A549 (cell line): ENCODE measurements around the gene SLC49A3. TPM values are rescaled to one million over a fixed set of nuclear protein-coding genes. Genes with fewer than 3 reads are reported as not detected.

ENCODE experiments used
- ATAC-seq, 2 experiments: fragments of 200-7000 bp in 1 of 2; fragments of >200 bp in 1 of 2; cut with Nextera tagmentation in 1 of 2; cut with Tn5 transposase in 1 of 2; 3 replicates each; pipeline versions ENCODE4 v1.8.0 to v1.9.1; 2018 to 2020; ENCODE audit warnings: mild to moderate bottlenecking in 1 of 2, moderate library complexity in 1 of 2
- CTCF ChIA-PET: fragments of 300-600 bp; sonication (Branson Sonifier 250); formaldehyde crosslinking; extraction: SDS; loops from one replicate; lab custom pipeline; 2021; ENCODE audit warnings: antibody characterized with exemption, inconsistent platforms; lab: Yijun Ruan, JAX
- POLR2A ChIA-PET: fragments of 350-600 bp; formaldehyde crosslinking; extraction: SDS; loops from one replicate; lab custom pipeline; 2021; ENCODE audit warnings: antibody characterized with exemption, inconsistent platforms; lab: Yijun Ruan, JAX
- DNase-seq, 2 experiments: peaks; one replicate each; pipeline versions ENCODE4 v3.0.0 to v3.0.0-alpha.2; 2011 to 2016; ENCODE audit warnings: low read depth in 1 of 2, low spot score in 1 of 2
- FAIRE-seq: peaks from 2 replicates; lab custom pipeline; 2011; peaks lifted over from hg19 to GRCh38; lab: Jason Lieb, UNC
- H3K27ac ChIP-seq, 2 experiments: fragments of >200 bp; sonication (Bioruptor Twin); formaldehyde crosslinking; 3 replicates each; pipeline ENCODE4 v1.5.1; 2016 to 2017
- H3K4me1 ChIP-seq: fragments of >200 bp; sonication (Bioruptor Twin); formaldehyde crosslinking; 3 replicates; pipeline ENCODE4 v1.6.1; 2016
- H3K4me2 ChIP-seq: fragments of >200 bp; sonication (Bioruptor Twin); formaldehyde crosslinking; 3 replicates; pipeline ENCODE4 v1.6.1; 2016
- H3K4me3 ChIP-seq: fragments of >200 bp; sonication (Bioruptor Twin); formaldehyde crosslinking; 3 replicates; pipeline ENCODE4 v1.5.1; 2016
- H3K9me3 ChIP-seq: fragments of >200 bp; sonication (Bioruptor Twin); formaldehyde crosslinking; 3 replicates; pipeline ENCODE4 v1.6.1; 2016
- ATOH8 ChIP-seq: fragments of 250-450 bp; sonication (Bioruptor Pico); IDR thresholded peaks from 2 replicates; pipeline ENCODE4 v1.5.0; 2020; ENCODE audit warnings: low read depth, mild to moderate bottlenecking, moderate library complexity
- BHLHE40 ChIP-seq: IDR thresholded peaks from 2 replicates; pipeline ENCODE4 v1.6.1; 2012; ENCODE audit warnings: low read depth, low read length, inconsistent platforms
- CHD4 ChIP-seq: fragments of 200-600 bp; sonication (generic); IDR thresholded peaks from 2 replicates; pipeline ENCODE4 v1.6.1; 2016; ENCODE audit warnings: antibody characterized with exemption, mild to moderate bottlenecking, borderline replicate concordance
- FOSB ChIP-seq: fragments of 250-450 bp; sonication (Bioruptor Pico); IDR thresholded peaks from 2 replicates; pipeline ENCODE4 v1.5.0; 2020; ENCODE audit warnings: mild to moderate bottlenecking, moderate library complexity
- FOXS1 ChIP-seq: fragments of 250-450 bp; sonication (Bioruptor Pico); IDR thresholded peaks from 2 replicates; pipeline ENCODE4 v1.5.0; 2020; ENCODE audit warnings: mild to moderate bottlenecking, moderate library complexity
- GATA3 ChIP-seq: IDR thresholded peaks from 2 replicates; pipeline ENCODE4 v1.6.1; 2012; ENCODE audit warnings: borderline replicate concordance
- HDAC2 ChIP-seq: fragments of 200-600 bp; sonication (generic); IDR thresholded peaks from 2 replicates; pipeline ENCODE4 v1.6.1; 2016
- JUN ChIP-seq, 2 experiments: fragments of >200 bp; sonication (Bioruptor Twin); formaldehyde crosslinking; IDR thresholded peaks; 2 replicates in 1 of 2; 3 replicates in 1 of 2; pipeline ENCODE4 v1.6.1; 2016 to 2017
- KDM5A ChIP-seq: fragments of 200-600 bp; sonication (generic); IDR thresholded peaks from 2 replicates; pipeline ENCODE4 v1.6.1; 2016; ENCODE audit warnings: antibody characterized with exemption, mild to moderate bottlenecking
- MYC ChIP-seq: IDR thresholded peaks from 2 replicates; pipeline ENCODE4 v1.6.1; 2012; ENCODE audit warnings: mild to moderate bottlenecking, inconsistent platforms, low read length, improper control_type of control experiment, borderline replicate concordance
- RFX5 ChIP-seq: fragments of 450-650 bp; IDR thresholded peaks from 2 replicates; pipeline ENCODE4 v1.7.1; 2014; ENCODE audit warnings: antibody characterized with exemption, mild to moderate bottlenecking, moderate library complexity
- RNF2 ChIP-seq: fragments of 200-600 bp; sonication (generic); IDR thresholded peaks from 2 replicates; pipeline ENCODE4 v1.6.1; 2016; ENCODE audit warnings: low read depth, mild to moderate bottlenecking, antibody characterized with exemption, moderate library complexity, borderline replicate concordance
- TFCP2L1 ChIP-seq: fragments of 250-450 bp; sonication (Bioruptor Pico); IDR thresholded peaks from 2 replicates; pipeline ENCODE4 v1.5.0; 2021; ENCODE audit warnings: mild to moderate bottlenecking
- ZFP36 ChIP-seq: fragments of 450-650 bp; IDR thresholded peaks from 2 replicates; pipeline ENCODE4 v1.6.1; 2014; ENCODE audit warnings: borderline replicate concordance; ENCODE audit not compliant: partially characterized antibody
- ZSCAN20 ChIP-seq: fragments of 250-450 bp; sonication (Bioruptor Pico); IDR thresholded peaks from 2 replicates; pipeline ENCODE4 v1.8.0; 2022; ENCODE audit warnings: mild to moderate bottlenecking, moderate library complexity
- WGBS: methylation state at CpG from one replicate; pipeline ENCODE4 v1.1.6; 2017; ENCODE audit errors: missing lambda C conversion rate; 5-methylcytosine and 5-hydroxymethylcytosine counted together
- polyA plus RNA-seq, 4 experiments: library from polyadenylated mRNA; depleted of rRNA in 3 of 4; stranded (reverse); fragments of >200 nt; fragmentation: RNase III in 1 of 4; extraction: RNeasy Plus Mini Kit Qiagen cat#74134 plus additional on column Dnase treatment in 1 of 4; gene quantifications; 2 replicates in 3 of 4; 3 replicates in 1 of 4; pipeline ENCODE4 v1.2.3, GENCODE V29; 2011 to 2017
- TF ChIP-seq, protein P1 (sequence below): fragments of 200-600 bp; sonication (generic); IDR thresholded peaks from 2 replicates; pipeline ENCODE4 v1.6.1; 2016; ENCODE audit warnings: antibody characterized with exemption, mild to moderate bottlenecking, moderate library complexity
- TF ChIP-seq, protein P2 (sequence below): fragments of >200 bp; sonication (Bioruptor Twin); formaldehyde crosslinking; IDR thresholded peaks from 3 replicates; pipeline ENCODE4 v1.6.1; 2016
- TF ChIP-seq, protein P3 (sequence below): fragments of 250-450 bp; sonication (Bioruptor Pico); IDR thresholded peaks from 2 replicates; pipeline ENCODE4 v1.5.0; 2021; ENCODE audit warnings: mild to moderate bottlenecking, moderate library complexity, borderline replicate concordance

The SLC49A3 gene
- polyA plus RNA-seq, 2 of the 4 experiments (the other 2 are of a cell fraction), result 0.05 to 0.12 TPM

DNA sequence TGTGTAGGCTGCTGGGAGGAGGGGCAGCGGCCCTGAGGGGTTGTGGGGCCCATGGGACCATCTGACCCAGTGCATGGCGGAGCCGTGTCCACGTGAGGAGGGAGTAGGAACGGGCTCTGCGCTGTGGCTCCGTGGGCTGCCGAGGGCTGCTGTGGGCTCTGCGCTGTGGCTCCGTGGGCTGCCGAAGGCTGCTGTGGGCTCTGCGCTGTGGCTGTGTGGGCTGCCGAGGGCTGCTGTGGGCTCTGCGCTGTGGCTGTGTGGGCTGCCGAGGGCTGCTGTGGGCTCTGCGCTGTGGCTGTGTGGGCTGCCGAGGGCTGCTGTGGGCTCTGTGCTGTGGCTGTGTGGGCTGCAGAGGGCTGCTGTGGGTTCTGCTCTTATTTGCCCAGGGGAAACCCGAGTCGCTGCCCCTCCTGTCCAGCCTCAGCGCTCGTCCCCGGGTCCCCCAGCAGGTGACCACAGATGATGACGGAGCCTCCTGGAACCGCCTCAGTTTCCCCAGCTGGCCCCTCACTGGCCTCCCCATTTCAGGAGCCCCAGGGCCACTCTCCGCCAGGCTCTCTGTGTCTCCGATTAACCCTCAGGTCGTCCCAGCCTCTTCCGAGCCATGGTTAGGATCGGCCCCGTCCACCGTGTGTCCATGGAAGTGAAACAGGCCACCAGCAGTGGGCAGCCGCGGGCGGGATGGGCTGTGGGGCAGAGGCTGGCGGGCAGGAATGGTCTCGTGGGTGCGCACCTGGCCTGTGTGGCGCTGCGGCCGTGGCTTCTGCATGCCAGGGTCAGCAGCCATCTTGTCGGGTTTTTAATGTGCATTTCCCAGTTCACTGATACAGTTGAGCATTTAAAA lies 36.7 kb upstream of the SLC49A3 start:
- no peak for DNase-seq
- CTCF ChIA-PET, result interaction anchor here (1.0 to 3.0 kb wide), 2 partner anchors 17 to 328 kb away, joined by 3 to 9 read pairs; no protein-coding TSS in a partner anchor
- WGBS, result 96% methylated on average over 18 of the region's 41 CpGs
- peaks cover 10% of the 10 kb centered on the region; the same call in 2 of the 3 replicates for H3K4me1 ChIP-seq
- H3K4me3 ChIP-seq, result no peak overlapping the region
- TF ChIP-seq, protein P1, sequence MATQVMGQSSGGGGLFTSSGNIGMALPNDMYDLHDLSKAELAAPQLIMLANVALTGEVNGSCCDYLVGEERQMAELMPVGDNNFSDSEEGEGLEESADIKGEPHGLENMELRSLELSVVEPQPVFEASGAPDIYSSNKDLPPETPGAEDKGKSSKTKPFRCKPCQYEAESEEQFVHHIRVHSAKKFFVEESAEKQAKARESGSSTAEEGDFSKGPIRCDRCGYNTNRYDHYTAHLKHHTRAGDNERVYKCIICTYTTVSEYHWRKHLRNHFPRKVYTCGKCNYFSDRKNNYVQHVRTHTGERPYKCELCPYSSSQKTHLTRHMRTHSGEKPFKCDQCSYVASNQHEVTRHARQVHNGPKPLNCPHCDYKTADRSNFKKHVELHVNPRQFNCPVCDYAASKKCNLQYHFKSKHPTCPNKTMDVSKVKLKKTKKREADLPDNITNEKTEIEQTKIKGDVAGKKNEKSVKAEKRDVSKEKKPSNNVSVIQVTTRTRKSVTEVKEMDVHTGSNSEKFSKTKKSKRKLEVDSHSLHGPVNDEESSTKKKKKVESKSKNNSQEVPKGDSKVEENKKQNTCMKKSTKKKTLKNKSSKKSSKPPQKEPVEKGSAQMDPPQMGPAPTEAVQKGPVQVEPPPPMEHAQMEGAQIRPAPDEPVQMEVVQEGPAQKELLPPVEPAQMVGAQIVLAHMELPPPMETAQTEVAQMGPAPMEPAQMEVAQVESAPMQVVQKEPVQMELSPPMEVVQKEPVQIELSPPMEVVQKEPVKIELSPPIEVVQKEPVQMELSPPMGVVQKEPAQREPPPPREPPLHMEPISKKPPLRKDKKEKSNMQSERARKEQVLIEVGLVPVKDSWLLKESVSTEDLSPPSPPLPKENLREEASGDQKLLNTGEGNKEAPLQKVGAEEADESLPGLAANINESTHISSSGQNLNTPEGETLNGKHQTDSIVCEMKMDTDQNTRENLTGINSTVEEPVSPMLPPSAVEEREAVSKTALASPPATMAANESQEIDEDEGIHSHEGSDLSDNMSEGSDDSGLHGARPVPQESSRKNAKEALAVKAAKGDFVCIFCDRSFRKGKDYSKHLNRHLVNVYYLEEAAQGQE, result no peak
- TF ChIP-seq ZFP36 (no peak), KDM5A (no peak), RFX5 (no peak), BHLHE40 (no peak), HDAC2 (no peak), CHD4 (no peak), ZSCAN20 (CRISPR knock-in tag) (no peak), GATA3 (no peak), FOXS1 (CRISPR knock-in tag) (no peak), RNF2 (no peak), TFCP2L1 (CRISPR knock-in tag) (no peak), MYC (no peak), ATOH8 (CRISPR knock-in tag) (no peak), FOSB (CRISPR knock-in tag) (no peak), JUN (IDR thresholded peaks at IDR 0.05) (no peak)
- TF ChIP-seq, protein P2, sequence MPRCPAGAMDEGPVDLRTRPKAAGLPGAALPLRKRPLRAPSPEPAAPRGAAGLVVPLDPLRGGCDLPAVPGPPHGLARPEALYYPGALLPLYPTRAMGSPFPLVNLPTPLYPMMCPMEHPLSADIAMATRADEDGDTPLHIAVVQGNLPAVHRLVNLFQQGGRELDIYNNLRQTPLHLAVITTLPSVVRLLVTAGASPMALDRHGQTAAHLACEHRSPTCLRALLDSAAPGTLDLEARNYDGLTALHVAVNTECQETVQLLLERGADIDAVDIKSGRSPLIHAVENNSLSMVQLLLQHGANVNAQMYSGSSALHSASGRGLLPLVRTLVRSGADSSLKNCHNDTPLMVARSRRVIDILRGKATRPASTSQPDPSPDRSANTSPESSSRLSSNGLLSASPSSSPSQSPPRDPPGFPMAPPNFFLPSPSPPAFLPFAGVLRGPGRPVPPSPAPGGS, result no peak
- TF ChIP-seq, protein P3, sequence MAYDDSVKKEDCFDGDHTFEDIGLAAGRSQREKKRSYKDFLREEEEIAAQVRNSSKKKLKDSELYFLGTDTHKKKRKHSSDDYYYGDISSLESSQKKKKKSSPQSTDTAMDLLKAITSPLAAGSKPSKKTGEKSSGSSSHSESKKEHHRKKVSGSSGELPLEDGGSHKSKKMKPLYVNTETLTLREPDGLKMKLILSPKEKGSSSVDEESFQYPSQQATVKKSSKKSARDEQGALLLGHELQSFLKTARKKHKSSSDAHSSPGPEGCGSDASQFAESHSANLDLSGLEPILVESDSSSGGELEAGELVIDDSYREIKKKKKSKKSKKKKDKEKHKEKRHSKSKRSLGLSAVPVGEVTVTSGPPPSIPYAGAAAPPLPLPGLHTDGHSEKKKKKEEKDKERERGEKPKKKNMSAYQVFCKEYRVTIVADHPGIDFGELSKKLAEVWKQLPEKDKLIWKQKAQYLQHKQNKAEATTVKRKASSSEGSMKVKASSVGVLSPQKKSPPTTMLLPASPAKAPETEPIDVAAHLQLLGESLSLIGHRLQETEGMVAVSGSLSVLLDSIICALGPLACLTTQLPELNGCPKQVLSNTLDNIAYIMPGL, result no peak
- H3K27ac ChIP-seq, result no peak overlapping the region
- POLR2A ChIA-PET, result no interaction called here
- H3K9me3 ChIP-seq, result no peaks in the 10 kb centered on the region
- ATAC-seq, result no peak
- no peak for FAIRE-seq
- H3K4me2 ChIP-seq, result no peak overlapping the region
